NCI-H446 (cell line): ENCODE data around the gene CCDC157.
A peak's percentile ranks its signal among the peaks of the same experiment; 100 is the strongest.

ENCODE experiments used
- DNase-seq, 2 experiments: peaks; one replicate each; lab custom pipeline; 2025; lab: John Stamatoyannopoulos, UW

CCDC157 gene

GRCh38 chr22:30356449-30357235 lies at the start of gene CCDC157, which contains the start of gene SF3A1:
TSS of gene CCDC157 (plus strand) at chr22:30357007. CDS start at chr22:30366001, 8,994 bp downstream.
TSS of gene SF3A1 (minus strand) at chr22:30356894. CDS start at chr22:30356792, 102 bp downstream.
- peak; percentile 86 to 90 for DNase-seq

DNA sequence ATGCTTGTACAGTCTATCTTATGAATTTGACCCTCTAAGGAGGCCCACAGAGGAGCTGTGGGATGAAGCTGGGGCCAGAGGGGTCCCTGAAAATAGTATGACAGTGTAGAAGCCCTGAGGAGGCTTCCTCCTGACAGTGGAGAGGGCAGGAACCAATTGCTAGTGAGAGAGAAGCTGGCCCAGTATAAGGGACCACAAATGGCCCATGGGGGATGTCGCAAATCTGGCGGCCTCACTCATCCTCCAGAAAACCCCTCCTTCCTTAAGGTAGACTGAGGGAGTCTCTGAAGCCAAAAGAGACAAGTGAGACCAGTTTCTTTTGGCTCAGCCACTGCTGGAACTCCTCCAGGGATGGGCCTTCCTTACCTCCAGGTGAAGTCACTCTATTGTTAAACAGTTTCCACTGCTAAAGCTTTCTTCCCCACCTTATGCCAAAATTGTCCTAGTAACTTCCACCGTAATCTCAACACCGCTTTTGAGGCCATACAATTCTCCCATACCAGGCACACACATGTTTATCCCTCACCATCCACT lies 49.7 kb upstream of the CCDC157 start:
- no peak for DNase-seq

GRCh38 chr22:30308093-30308492 lies 48.7 kb upstream of the CCDC157 start:
- no peak for DNase-seq

DNA sequence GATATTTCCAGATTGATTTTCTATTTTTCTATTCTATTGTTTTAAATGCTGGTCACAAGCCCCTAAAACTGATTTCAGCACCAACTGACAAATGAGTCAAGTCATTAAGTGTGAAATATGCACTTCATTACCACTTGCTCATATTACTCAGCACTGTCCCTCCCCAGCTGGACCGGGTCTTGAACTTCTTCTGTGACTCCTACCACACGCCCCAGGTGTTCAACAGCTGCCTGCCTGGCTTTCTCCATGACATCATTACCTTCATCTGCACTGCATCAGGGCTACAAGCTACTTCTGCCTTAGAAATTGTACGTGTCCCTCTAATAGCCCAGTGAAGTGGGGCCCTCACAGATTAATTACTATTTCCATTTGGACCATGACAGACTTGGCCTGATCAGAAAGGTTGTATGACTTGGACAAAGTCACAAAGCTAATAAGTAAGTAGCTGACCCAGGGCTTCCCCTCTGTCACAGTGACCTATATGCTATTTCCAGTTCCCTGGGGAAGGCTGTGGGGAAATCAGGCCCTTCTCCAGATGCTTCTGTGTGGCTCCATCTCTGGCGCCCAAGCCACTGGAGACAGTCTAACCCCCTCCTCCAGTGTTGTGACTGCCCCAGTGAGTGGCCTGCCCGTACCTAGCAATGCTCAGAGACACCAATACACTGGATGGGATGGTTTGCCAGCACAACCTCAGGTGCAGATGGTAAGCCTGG lies 48.1 kb upstream of the CCDC157 start:
- DNase-seq: no peak

DNA sequence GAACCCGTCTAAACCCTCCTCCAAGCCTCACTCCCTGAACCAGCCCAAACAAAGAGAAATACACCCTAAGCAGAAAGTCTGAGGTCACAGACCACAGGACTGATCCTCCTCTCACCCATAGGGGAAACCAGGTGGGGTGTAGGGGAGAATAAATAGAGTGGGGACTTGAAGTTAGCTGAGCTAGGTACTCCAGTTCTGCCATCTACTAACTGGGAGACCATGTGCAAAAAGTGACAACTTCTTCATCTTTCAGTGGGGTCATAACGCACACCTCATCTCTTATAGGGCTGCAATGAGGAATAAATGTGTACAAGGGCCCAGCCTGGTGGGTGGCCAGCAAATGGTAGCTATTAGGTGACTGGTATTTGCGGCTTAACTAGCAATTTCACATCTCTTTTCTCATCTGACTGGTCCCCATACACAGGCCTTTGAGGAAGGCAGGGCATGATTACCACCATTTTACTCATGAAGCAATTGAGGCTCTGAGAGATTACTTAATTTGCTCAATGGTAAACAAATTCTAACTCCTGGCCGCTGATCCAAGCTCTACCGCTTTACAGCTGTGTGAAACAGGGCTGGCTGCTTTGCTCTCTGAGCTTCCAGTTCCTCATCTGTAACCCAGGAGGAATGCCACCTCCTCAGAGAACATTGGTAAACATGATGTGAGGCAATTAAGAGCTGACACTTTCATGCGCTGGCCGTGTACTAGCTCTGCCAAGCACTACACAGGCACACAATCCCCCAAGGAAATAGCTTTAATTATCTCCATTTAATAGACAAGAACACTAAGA lies 46.7 kb upstream of the CCDC157 start:
- no peak for DNase-seq

- DNase-seq: peak in 1 of 2 experiments; percentile 26
Observed at GRCh38 chr22:30310881-30311771, 45.7 kb upstream of the CCDC157 start.

- DNase-seq: no peak
Observed at GRCh38 chr22:30312053-30312452, 44.8 kb upstream of the CCDC157 start.

GRCh38 chr22:30313527-30314363 lies 43.1 kb upstream of the CCDC157 start:
- DNase-seq: no peak

DNA sequence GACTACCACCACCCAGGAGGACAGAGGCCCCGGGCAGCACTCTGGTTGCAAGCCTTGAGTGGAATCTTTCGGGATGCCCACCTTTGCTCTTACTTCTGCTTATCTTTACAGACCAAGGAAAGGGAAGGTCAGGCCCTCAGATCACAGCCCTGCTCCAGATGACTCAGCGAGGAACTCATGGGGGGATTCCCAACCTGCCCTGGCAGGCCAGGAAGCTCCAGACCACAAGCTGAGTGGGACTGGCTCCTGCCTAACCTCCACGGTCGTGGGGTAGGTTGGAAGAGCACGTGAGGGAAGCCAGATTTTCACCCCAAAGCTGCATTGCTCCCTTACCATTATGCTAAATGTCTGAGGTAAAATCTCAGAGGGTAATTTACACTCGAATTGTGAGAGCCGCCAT lies 41.9 kb upstream of the CCDC157 start:
- DNase-seq: no peak

DNA sequence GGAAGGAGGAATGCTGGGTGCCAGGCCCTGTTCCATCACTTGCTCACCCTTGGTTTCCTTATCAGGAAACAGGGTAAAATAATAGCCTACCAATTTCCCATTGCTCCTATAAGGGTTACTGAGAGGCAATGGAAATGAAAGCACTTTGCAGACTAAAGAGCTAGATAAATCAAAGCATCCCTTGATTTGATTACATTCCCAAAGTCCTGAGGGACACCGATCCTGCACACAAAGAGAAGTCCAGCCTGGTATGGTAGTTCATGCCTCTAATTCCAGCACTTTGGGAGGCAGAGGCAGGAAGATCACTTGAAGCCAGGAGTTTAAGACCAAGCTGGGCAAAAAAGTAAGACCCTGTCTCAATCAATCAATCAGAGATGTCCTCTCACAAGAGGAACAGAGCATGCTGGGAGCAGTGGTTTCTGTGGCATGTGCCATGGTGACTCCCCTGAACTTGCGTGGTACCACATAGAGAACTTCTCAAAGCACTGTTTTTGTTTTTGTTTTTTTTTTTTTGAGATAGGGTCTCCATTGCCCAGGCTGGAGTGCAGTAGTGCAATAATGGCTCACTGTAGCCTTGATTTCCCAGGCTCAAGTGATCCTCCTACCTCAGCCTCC lies 40.7 kb upstream of the CCDC157 start:
- DNase-seq: no peak

- DNase-seq: no peak
Observed at GRCh38 chr22:30317778-30318177, 39.0 kb upstream of the CCDC157 start.

GRCh38 chr22:30318799-30319419 lies 37.9 kb upstream of the CCDC157 start:
- DNase-seq: no peak

DNA sequence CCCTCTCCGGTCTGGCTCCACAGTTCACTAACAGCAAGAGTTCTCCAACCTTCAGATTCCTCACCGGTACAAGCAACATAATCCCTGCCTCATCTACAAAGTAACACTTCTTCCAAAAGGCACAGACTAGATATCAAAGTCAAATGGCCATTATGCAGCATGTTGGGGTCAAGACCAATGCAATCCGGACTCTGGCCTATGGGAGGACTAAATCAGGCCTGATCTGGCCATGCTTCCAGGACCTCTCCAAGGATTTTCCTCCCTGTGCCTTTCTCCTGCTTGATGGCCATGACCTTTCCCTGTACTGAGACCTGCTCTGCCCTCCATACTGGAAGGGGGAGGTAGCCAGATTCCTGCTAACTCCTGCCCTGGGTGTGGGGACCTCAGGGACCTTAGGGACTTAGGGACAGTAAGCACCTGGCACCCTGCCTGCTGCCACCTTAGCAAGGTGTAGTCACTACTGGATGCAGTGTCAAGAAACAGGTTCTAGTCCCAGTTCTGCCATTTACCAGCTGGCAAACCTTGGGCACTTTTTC lies 36.7 kb upstream of the CCDC157 start:
- no peak for DNase-seq

GRCh38 chr22:30321461-30321860 lies 35.3 kb upstream of the CCDC157 start:
- DNase-seq: no peak

- no peak for DNase-seq
Observed at GRCh38 chr22:30323246-30323645, 33.6 kb upstream of the CCDC157 start.

DNA sequence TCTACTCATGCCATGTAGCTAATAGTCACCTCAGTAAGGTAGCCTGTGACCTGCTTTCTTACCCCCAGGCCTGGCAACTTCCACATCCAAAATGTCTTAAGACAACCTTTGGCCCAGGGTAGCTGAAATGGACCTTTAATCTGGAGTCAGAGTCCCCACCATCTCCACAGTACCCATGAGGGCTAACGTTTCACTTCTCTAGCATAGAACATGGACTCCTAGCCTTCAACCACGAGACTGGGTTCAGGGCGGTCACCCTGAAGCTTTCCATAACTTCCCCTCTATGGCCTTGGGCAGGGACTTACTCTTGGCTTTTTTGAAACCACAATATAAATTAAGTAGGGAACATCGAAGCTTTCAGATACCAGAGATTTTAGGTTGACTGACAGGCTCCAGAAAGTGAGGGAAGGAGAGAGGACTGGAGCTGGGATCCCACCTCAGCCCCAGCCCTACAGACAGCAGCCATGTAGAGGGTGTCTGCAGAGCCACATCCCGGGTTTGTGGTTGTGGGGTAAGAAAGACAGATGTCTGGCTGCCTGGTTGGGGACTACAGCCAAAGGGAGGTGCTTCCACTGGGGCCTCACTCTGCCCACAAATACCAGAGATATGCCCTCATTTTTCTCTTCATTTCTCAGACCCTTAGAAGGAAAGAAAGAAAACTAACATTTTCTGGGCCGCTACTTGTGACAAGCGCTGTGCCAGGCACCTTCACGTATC lies 32.6 kb upstream of the CCDC157 start:
- DNase-seq: no peak

GRCh38 chr22:30325065-30325720 lies 31.6 kb upstream of the CCDC157 start:
- DNase-seq: no peak

- DNase-seq: no peak
Observed at GRCh38 chr22:30325724-30326254, 31.0 kb upstream of the CCDC157 start.
